PFSK-1 (cell line): ENCODE results near the gene DDHD1.

ENCODE experiments used
- FOXP2 ChIP-seq: optimal IDR thresholded peaks from 2 replicates; pipeline ENCODE3; 2011; ENCODE audit warnings: borderline replicate concordance, control low read depth, inconsistent platforms; ENCODE audit not compliant: insufficient read depth; ENCODE audit errors: extremely low read length, extremely low read depth
- POLR2AphosphoS5 ChIP-seq: IDR thresholded peaks from 2 replicates; pipeline ENCODE4 v1.6.1; 2012; ENCODE audit warnings: low read depth, mild to moderate bottlenecking, control low read depth, low read length, moderate library complexity
- REST ChIP-seq, 2 experiments: IDR thresholded peaks; 2 replicates each; pipeline versions ENCODE4 v1.6.1 to v1.8.0; 2011 to 2012; ENCODE audit warnings: low read depth in 2 of 2, low read length in 2 of 2, control low read depth in 1 of 2, inconsistent platforms in 1 of 2, mild to moderate bottlenecking in 1 of 2, moderate library complexity in 1 of 2; ENCODE audit not compliant: insufficient read depth in 1 of 2
- SIN3A ChIP-seq: IDR thresholded peaks from 2 replicates; pipeline ENCODE4 v1.6.1; 2012; ENCODE audit warnings: mild to moderate bottlenecking, low read length, moderate library complexity, borderline replicate concordance; ENCODE audit not compliant: insufficient read depth
- TAF1 ChIP-seq: IDR thresholded peaks from 2 replicates; pipeline ENCODE4 v1.6.1; 2012; ENCODE audit warnings: low read length, control low read depth, borderline replicate concordance; ENCODE audit not compliant: insufficient read depth

The DDHD1 gene

GRCh38 chr14:53044486-53044885 lies 108.6 kb downstream of the DDHD1 start:
- no peak for TF ChIP-seq FOXP2
- TF ChIP-seq TAF1, result no peak
- no peak for TF ChIP-seq SIN3A

- no peak for TF ChIP-seq TAF1
- no peak for TF ChIP-seq FOXP2
- TF ChIP-seq POLR2AphosphoS5, result no peak
- TF ChIP-seq REST (IDR thresholded peaks at IDR 0.05; ENCODE audit: insufficient read depth in 1 of 2, low read depth in 2 of 2, low read length in 2 of 2), result no peak
- no peak for TF ChIP-seq SIN3A
Measured at GRCh38 chr14:53043027-53043581, 110.0 kb downstream of the DDHD1 start.

GRCh38 chr14:53042480-53042879 lies 110.6 kb downstream of the DDHD1 start:
- TF ChIP-seq SIN3A, result no peak
- no peak for TF ChIP-seq POLR2AphosphoS5

GRCh38 chr14:53041067-53041466 lies 112.1 kb downstream of the DDHD1 start:
- no peak for TF ChIP-seq SIN3A
- no peak for TF ChIP-seq POLR2AphosphoS5
- TF ChIP-seq REST (IDR thresholded peaks at IDR 0.05; ENCODE audit: insufficient read depth in 1 of 2, low read depth in 2 of 2, low read length in 2 of 2), result no peak
- TF ChIP-seq TAF1, result no peak
- no peak for TF ChIP-seq FOXP2

GRCh38 chr14:53038629-53039028 lies 114.5 kb downstream of the DDHD1 start:
- TF ChIP-seq FOXP2 (no peak), POLR2AphosphoS5 (no peak), TAF1 (no peak), SIN3A (no peak), REST (IDR thresholded peaks at IDR 0.05; ENCODE audit: insufficient read depth in 1 of 2, low read depth in 2 of 2, low read length in 2 of 2) (no peak)

- TF ChIP-seq TAF1, result no peak
- TF ChIP-seq REST (IDR thresholded peaks at IDR 0.05; ENCODE audit: insufficient read depth in 1 of 2, low read depth in 2 of 2, low read length in 2 of 2), result no peak
Measured at GRCh38 chr14:53037016-53037415, 116.1 kb downstream of the DDHD1 start.
